Cardiac muscle cell (in vitro differentiated cells and primary cell): Measurements from ENCODE around the gene HOXB4. TPM values are rescaled to one million over a fixed set of nuclear protein-coding genes. Genes with fewer than 3 reads are reported as not detected.

ENCODE experiments used
- DNase-seq, 2 donors: peaks; one replicate each; pipeline versions ENCODE4 v3.0.0 to v3.0.0-alpha.2; 2010 to 2017; ENCODE audit warnings: low read depth in 1 of 2, low spot score in 1 of 2
- H3K27ac ChIP-seq: fragments of 200-600 bp; sonication (generic); 2 replicates; pipeline ENCODE4 v1.5.1; 2016
- H3K27me3 ChIP-seq: fragments of 200-600 bp; sonication (generic); 2 replicates; pipeline ENCODE4 v1.6.0; 2016; ENCODE audit warnings: control low read depth
- H3K36me3 ChIP-seq: fragments of 200-600 bp; sonication (generic); 2 replicates; pipeline ENCODE4 v1.5.1; 2016; ENCODE audit warnings: control low read depth
- H3K4me1 ChIP-seq: fragments of 200-600 bp; sonication (generic); 2 replicates; pipeline ENCODE4 v1.8.1; 2017; ENCODE audit warnings: low read depth, mild to moderate bottlenecking, mixed run types
- H3K4me3 ChIP-seq: fragments of 200-600 bp; sonication (generic); 2 replicates; pipeline ENCODE4 v1.5.1; 2016; ENCODE audit warnings: mild to moderate bottlenecking
- H3K9me3 ChIP-seq: fragments of 200-600 bp; sonication (generic); 2 replicates; pipeline ENCODE4 v1.5.1; 2017; ENCODE audit warnings: low read depth, mild to moderate bottlenecking, control low read depth
- CTCF ChIP-seq: IDR thresholded peaks from 2 replicates; pipeline ENCODE4 v1.5.1; 2012; ENCODE audit warnings: low read depth, mild to moderate bottlenecking, low read length
- polyA plus RNA-seq: library from polyadenylated mRNA; unstranded; fragments of >200 nt; fragmentation: Nextera tagmentation; extraction: Ambion mirVana; gene quantifications from 2 replicates; pipeline ENCODE4 v1.2.1, GENCODE V29; 2016
- total RNA-seq: library from RNA; depleted of rRNA; stranded (reverse); fragments of >200 nt; gene quantifications from 2 replicates; pipeline ENCODE4 v1.2.3, GENCODE V29; 2016

Gene HOXB4
- total RNA-seq (12.2 and 12.5 TPM in 2 replicates), polyA plus RNA-seq (5.4 TPM in 2 replicates)

GRCh38 chr17:48577946-48578615, at the start of gene HOXB4:
HOXB4 (minus strand) TSS chr17:48578350; CDS start chr17:48578319, 31 bp downstream.
- H3K27ac ChIP-seq = no peak within 1 kb of the TSS
- DNase-seq = peak in 1 of 2 donors; percentile 86
- H3K9me3 ChIP-seq = no peaks in the 10 kb centered on the region
- H3K4me3 ChIP-seq = peak within 1 kb of the TSS; percentile 44
- H3K4me1 ChIP-seq = peaks cover under 1% of the 10 kb centered on the region
- H3K27me3 ChIP-seq = peaks cover 97% of the 10 kb centered on the region
- H3K36me3 ChIP-seq = no peaks in the 10 kb centered on the region
- no peak for TF ChIP-seq CTCF

GRCh38 chr17:48627118-48627597, 49.0 kb upstream of the HOXB4 start:
- H3K36me3 ChIP-seq = no peaks in the 10 kb centered on the region
- peaks cover 6% of the 10 kb centered on the region for H3K4me1 ChIP-seq
- no peaks in the 10 kb centered on the region for H3K9me3 ChIP-seq
- DNase-seq = no peak
- H3K27me3 ChIP-seq = peaks cover 100% of the 10 kb centered on the region
- TF ChIP-seq CTCF = no peak
- H3K4me3 ChIP-seq = no peak overlapping the region
- H3K27ac ChIP-seq = no peak overlapping the region

- Histone ChIP-seq H3K4me3 (peak within 1 kb of the TSS; percentile 9), H3K36me3 (no peaks in the 10 kb centered on the region), H3K9me3 (no peaks in the 10 kb centered on the region), H3K27ac (no peak within 1 kb of the TSS), H3K4me1 (peaks cover 6% of the 10 kb centered on the region), H3K27me3 (peaks cover 100% of the 10 kb centered on the region)
- TF ChIP-seq CTCF = no peak
- peak in 1 of 2 donors; percentile 29 for DNase-seq
These were observed 48.3 kb upstream of the HOXB4 start, which contains the start of gene HOXB9 for GRCh38 chr17:48626245-48627117. HOXB9 (minus strand) TSS chr17:48626358; CDS start chr17:48626269, 89 bp downstream.

- DNase-seq = no peak
- Histone ChIP-seq H3K36me3 (no peaks in the 10 kb centered on the region), H3K9me3 (no peaks in the 10 kb centered on the region), H3K27me3 (peaks cover 100% of the 10 kb centered on the region), H3K4me3 (peak overlapping the region; percentile 9), H3K4me1 (peaks cover 6% of the 10 kb centered on the region), H3K27ac (no peak overlapping the region)
- no peak for TF ChIP-seq CTCF
These were observed 47.5 kb upstream of the HOXB4 start for GRCh38 chr17:48625495-48626244.
